Stimulated activated CD8-positive, alpha-beta memory T cell treated with anti-CD3 and anti-CD28 coated beads, Interleukin-12 subunit alpha, Interleukin-12 subunit beta, amount 100 ng/mL, for 1 hour (primary cell): ENCODE results near the gene CEACAM4.

Source experiments
- DNase-seq: peaks from one replicate; pipeline ENCODE4 v3.0.0-alpha.2; 2020; ENCODE audit warnings: low read depth

Gene CEACAM4

GRCh38 chr19:41617941-41618730 is 8.7 kb downstream of the CEACAM4 start:
- DNase-seq, result no peak

- no peak for DNase-seq
Observed at GRCh38 chr19:41616792-41617621, 9.9 kb downstream of the CEACAM4 start.

- DNase-seq, result no peak
Observed at GRCh38 chr19:41615207-41615606, 11.7 kb downstream of the CEACAM4 start.

- no peak for DNase-seq
Observed at GRCh38 chr19:41612483-41612882, 14.4 kb downstream of the CEACAM4 start.

GRCh38 chr19:41610789-41611188 is 16.1 kb downstream of the CEACAM4 start:
- DNase-seq, result no peak

GRCh38 chr19:41607668-41608067 is 19.2 kb downstream of the CEACAM4 start:
- no peak for DNase-seq

GRCh38 chr19:41606215-41606837 is 20.5 kb downstream of the CEACAM4 start:
- DNase-seq, result no peak

- no peak for DNase-seq
Observed at GRCh38 chr19:41604831-41605230, 22.0 kb downstream of the CEACAM4 start.

GRCh38 chr19:41601771-41602170 is 25.1 kb downstream of the CEACAM4 start:
- DNase-seq, result no peak

- no peak for DNase-seq
Observed at GRCh38 chr19:41599175-41599966, 27.5 kb downstream of the CEACAM4 start.

- peak; percentile 55 for DNase-seq
Observed at GRCh38 chr19:41597600-41598041, 29.3 kb downstream of the CEACAM4 start.

GRCh38 chr19:41595890-41596280 is 31.0 kb downstream of the CEACAM4 start:
- no peak for DNase-seq

GRCh38 chr19:41595258-41595889 is 31.5 kb downstream of the CEACAM4 start:
- peak; percentile 36 for DNase-seq

- DNase-seq, result no peak
Observed at GRCh38 chr19:41591951-41592562, 34.8 kb downstream of the CEACAM4 start.

GRCh38 chr19:41590936-41591335 is 35.9 kb downstream of the CEACAM4 start:
- no peak for DNase-seq

- no peak for DNase-seq
Observed at GRCh38 chr19:41589371-41589770, 37.5 kb downstream of the CEACAM4 start.

GRCh38 chr19:41588497-41589209 is 38.2 kb downstream of the CEACAM4 start:
- DNase-seq, result no peak

- no peak for DNase-seq
Observed at GRCh38 chr19:41587838-41588210, 39.0 kb downstream of the CEACAM4 start.

GRCh38 chr19:41587101-41587837 is 39.6 kb downstream of the CEACAM4 start:
- DNase-seq, result no peak

GRCh38 chr19:41586064-41586463 is 40.8 kb downstream of the CEACAM4 start:
- no peak for DNase-seq
